HS-5 (cell line): ENCODE results near the gene P4HB.

Source experiments
- DNase-seq: peaks from one replicate; pipeline ENCODE4 v3.0.0-alpha.2; 2012; ENCODE audit warnings: low read depth

Gene P4HB

GRCh38 chr17:81831563-81831956 is 28.8 kb downstream of the P4HB start:
- DNase-seq = no peak

- no peak for DNase-seq
These were observed 30.5 kb downstream of the P4HB start for GRCh38 chr17:81829858-81830257.

- DNase-seq = no peak
These were observed 31.7 kb downstream of the P4HB start for GRCh38 chr17:81828656-81829055.

- no peak for DNase-seq
These were observed 34.4 kb downstream of the P4HB start for GRCh38 chr17:81825841-81826466.

GRCh38 chr17:81824595-81824994 is 35.7 kb downstream of the P4HB start:
- no peak for DNase-seq

DNA sequence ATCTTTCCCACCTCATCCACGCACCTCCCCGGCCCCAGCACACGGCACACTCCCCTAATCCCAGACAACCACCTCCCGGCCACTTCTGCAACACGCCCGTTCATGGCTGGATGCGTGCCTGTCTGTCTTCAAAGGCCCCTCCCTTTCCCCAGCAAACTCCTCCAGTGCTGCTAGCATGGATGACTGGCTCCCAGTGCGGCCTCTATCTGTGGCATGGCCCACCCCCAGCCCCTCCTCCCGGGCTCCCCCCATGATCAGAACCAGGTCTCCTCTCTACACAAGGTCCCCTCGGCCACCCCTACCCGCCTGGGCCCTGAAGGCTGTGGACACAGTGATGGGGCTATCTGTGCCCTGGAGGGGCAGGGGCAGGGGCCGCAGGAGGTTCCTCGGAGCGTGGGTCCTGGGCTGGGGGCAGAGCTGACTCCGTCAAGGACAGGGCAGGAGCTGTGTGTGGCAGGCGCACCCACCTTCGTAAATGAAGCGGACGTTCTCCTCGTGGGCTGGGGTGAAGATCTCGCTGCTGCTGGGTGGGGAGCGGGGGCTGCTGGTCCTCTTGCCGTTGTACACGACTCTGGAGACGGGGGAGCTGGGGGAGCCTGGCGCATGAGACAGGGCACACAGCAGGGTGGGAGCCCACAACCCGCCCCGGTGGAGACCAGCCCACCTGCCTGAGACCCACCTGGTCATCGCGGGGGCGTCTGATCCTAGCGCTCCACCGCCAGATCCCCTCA is 36.4 kb downstream of the P4HB start:
- DNase-seq = no peak

GRCh38 chr17:81822996-81823819 is 37.1 kb downstream of the P4HB start:
- no peak for DNase-seq

GRCh38 chr17:81822312-81822637 is 38.1 kb downstream of the P4HB start:
- no peak for DNase-seq

DNA sequence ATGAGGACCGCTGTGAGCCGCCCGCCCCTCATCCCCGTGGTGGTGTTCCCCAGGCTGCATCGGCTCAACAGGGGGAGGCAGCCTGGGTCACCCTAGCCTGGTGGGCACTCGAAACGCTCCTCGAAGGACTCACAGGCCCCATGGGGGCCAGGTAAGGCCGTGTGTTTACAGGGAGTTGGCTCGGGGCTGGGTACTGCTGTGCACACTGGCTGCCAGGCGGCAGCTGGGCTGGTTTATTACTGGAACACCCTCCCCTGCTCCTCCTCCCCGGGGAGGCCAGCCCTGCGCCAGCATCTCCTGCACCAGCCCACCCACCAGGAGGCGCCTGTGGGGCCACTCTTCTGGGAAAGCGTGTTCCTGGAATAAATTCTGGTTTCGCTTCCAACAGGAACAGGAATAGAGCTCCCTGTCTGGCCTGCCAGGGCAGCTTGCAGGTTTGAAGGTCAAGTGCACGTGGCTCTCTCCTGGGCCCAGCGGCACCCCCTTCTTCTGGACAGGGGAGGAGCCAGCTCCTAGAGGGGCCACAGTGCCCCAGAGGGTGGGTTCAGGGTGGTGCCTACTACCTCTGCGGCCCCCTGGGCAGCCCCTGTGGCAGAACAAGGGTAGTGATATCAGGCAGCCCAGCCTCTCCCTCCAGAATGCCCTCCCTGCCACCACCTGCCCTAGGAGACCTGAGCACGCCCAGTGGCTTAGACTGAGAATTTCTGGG is 38.6 kb downstream of the P4HB start:
- no peak for DNase-seq

GRCh38 chr17:81821147-81821546 is 39.2 kb downstream of the P4HB start:
- no peak for DNase-seq

GRCh38 chr17:81819708-81820107 is 40.6 kb downstream of the P4HB start:
- DNase-seq = no peak

- no peak for DNase-seq
These were observed 42.6 kb downstream of the P4HB start for GRCh38 chr17:81817758-81818147.

- no peak for DNase-seq
These were observed 44.7 kb downstream of the P4HB start for GRCh38 chr17:81815646-81815986.

DNA sequence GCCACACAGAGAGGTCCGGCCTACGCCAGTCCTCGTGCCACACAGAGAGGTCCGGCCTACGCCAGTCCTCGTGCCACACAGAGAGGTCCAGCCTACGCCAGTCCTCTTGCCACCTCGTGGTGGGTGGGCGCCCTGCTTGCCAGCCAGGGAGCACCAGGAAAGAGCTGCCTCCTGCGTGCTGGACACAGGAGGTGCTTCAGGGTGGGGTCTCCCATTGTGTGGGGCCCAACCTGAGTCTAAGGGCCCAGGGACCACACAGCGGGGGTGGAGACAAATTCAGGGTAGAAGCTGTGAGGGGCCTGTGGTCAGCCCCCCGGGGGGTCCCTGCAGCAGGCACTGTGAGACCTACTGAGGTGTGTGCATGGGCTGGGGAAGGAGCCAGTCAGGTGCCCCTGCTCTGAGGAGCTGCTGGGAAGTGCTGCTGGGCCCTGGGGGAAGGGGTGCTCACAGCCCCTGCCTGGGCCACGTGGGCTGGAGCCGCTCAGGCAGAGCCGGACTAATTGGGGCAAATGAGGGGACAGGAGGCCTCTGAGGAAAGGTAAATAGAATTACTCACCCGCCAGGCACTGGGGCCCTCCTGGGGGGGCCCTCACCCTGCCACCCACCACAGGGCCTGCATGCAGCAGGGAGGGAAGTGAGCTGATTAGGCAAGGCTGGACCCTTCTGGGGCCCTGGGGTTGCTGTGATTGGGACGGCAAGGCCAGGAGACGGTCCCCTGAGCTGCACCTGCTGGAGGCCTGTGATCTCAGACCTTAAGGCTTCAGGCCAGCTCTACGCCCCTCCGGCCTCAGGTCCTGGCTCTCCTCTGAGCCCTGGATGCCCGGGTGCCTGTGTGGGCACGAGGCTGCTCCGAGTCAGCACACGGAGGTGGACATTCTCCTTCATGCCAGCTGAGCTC is 45.3 kb downstream of the P4HB start:
- DNase-seq = no peak

DNA sequence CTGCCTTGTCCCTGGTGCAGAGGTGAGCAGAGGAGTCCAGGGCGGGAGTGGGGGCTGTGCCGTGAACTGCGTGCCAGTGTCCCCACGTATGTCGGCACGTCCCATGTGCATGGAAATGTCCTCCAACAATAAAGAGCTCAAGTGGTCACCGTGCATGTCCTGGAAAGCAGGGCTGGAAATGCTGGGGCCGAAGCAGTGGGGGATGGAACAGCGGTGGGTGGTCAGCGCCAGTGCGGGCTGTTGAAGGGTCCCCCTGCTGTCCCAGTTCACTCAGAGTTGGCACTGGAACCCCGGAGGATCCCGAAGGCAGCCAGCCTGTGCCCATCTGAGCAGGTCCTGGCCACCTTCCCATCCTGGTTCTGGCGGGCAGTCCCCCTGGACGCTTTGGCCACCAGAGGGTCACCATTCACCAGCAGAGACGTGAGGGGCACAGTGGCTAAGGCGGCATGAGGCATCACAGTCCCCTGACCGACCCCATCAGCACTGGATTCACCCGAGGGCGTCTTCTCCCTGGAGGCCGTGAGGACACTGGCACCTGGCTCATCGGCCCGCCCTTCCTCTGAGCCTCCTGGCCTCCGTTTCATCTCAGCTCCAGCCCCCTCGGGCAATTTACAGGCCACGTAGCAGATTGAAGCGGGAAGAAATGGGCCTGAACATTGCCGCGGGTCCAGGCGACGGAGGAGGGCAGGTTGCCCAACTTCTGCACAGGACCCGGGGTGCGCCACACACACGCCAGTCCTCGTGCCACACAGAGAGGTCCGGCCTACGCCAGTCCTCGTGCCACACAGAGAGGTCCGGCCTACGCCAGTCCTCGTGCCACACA is 46.3 kb downstream of the P4HB start:
- DNase-seq = no peak

DNA sequence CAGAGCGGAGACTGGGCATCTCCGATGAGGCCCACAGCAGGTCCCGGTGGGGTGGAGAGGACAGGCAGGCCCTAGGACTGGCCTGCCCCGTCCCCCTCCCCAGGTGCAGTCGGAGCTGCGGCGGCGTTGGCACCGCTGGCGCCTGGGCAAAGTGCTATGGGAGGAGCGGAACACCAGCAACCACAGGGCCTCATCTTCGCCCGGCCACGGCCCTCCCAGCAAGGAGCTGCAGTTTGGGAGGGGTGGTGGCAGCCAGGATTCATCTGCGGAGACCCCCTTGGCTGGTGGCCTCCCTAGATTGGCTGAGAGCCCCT is 47.0 kb downstream of the P4HB start:
- no peak for DNase-seq

GRCh38 chr17:81812571-81813370 is 47.6 kb downstream of the P4HB start:
- no peak for DNase-seq

DNA sequence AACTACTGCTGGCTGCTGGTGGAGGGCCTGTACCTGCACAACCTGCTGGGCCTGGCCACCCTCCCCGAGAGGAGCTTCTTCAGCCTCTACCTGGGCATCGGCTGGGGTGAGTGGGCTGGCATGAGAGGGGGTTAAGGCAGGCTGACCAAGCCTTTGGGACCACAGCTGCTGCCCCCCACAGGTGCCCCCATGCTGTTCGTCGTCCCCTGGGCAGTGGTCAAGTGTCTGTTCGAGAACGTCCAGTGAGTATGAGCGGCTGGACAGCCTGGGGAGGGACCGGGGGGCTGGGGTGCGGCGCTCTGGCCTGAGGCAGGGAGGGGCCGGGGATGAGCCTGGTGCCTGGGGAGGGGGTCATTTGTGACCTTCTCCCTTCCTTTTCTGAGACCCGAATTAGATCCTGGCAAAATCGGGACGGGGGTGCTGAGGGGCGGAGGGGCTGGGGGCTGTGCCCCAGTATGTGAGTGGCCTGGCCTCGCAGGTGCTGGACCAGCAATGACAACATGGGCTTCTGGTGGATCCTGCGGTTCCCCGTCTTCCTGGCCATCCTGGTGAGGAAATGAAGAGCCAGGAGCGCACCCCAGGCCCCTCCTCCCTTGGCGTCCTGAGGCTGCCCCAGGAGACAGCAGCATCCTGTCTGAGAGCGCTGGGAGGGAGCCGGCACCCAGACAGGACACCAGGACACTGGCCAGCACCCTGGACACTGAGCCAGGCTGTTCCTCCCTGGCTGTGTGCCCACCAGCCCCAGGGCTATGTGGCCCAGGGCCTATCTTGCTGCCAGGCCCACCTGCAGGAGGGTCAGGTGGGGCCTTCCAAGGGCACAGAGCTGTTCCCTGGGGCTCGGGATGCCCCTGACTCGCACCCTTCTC is 48.4 kb downstream of the P4HB start:
- no peak for DNase-seq
